Activated CD8-positive, alpha-beta memory T cell treated with anti-CD3 and anti-CD28 coated beads, Interleukin-2, amount 50 U/mL, for 24 hours (primary cell): Measurements from ENCODE around the gene SLIT3.
"Not testable (repeated sequence)": the region's sequence is repeated elsewhere in the genome, so short reads cannot be mapped to it uniquely, and the experiment has no call there.

Source experiments
- DNase-seq: peaks from one replicate; pipeline ENCODE4 v3.0.0-alpha.2; 2020; ENCODE audit errors: extremely low read depth

SLIT3 gene

DNA sequence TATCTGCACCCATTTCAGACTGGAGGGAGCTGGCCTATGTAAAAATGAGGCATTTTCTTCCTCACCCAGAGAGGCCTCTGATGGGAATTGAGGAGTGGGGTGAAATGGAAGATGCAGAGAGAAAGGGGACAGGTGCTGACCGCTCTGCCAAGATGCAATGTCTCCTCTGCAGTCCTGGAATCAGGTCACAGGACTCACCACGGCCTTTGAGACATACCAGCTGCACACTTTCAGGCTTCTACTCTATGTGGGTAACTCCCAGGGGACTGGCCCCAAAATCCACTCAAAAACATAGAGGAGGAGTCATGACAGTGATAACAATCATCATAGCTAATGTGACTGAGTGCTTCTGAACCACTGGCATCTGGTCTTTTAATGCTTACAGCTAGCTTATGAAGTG is 558.6 kb downstream of the SLIT3 start:
- not testable (repeated sequence) for DNase-seq

GRCh38 chr5:168740811-168741213 is 560.1 kb downstream of the SLIT3 start:
- DNase-seq: no peak

GRCh38 chr5:168740092-168740800 is 560.7 kb downstream of the SLIT3 start:
- no peak for DNase-seq

DNA sequence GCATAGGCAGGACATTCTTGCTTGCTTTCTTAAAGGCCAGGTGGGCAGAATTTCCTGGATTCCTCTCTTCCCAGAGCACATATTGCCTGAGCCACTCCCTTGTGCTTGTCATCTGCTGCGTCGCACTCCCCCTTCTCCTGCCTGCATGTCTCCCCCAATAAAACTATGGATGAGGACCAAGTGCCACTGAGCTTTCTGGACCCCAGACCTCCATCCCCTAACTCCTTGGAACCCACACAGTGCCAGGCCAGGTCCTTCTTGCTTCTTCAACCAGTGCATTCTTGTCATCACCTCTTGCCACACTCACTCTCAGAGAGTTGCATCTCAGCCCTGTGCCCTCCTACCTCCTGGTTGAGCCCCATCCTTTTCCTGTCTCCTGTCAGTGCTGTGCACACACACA is 563.9 kb downstream of the SLIT3 start:
- no peak for DNase-seq

- no peak for DNase-seq
These were observed 564.6 kb downstream of the SLIT3 start for GRCh38 chr5:168736281-168736831.

DNA sequence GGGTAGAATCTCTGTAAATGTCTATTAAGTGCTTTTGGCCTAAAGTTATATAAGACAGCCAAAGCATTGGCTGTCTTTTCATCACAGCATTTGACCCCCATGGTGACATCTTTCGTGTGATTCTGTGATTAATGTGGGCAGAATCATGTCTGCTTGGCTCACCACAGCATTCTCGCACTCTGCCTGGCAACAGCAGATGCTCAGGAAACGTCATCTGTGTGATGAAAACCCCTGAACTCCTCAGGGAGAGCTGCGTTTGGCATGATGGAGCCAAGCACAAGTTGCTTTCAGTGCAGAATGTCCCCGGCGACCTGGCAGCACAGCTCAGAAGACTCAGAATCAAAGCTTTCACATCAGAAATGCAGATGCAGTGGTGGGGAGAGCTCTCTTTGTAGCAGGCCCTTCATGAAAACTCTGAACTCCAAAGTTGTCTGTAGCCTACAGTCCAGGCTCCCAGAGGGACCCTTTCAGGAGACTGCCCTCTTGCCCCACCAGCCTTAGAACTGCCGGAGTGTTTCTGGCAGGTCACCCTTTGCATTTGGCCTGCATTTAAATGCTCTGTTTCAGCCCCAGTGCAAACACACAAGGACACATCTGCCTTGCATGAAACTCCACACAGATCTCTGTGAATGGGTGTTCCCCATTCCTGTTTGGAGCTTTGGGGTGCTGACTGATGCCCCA is 566.2 kb downstream of the SLIT3 start:
- DNase-seq: no peak

- DNase-seq: no peak
These were observed 566.8 kb downstream of the SLIT3 start for GRCh38 chr5:168734119-168734518.

GRCh38 chr5:168728546-168729211 is 572.3 kb downstream of the SLIT3 start:
- DNase-seq: no peak

- DNase-seq: no peak
These were observed 573.4 kb downstream of the SLIT3 start for GRCh38 chr5:168727547-168727946.

DNA sequence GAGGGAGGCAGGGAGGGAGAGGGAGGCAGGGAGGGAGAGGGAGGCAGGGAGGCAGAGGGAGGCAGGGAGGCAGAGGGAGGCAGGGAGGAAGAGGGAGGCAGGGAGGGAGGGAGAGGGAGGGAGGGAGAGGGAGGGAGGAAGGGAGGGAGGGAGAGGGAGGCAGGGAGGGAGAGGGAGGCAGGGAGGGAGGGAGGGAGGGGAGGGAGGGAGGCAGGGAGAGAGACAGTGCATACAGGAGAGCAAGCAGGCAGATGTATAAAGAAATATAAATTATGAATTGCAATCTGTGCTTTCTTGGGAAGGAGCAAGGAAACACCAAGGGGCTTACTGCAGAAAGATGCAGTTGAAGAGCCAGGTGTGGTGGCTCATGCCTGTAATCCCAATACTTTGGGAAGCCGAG is 574.6 kb downstream of the SLIT3 start:
- no peak for DNase-seq

GRCh38 chr5:168724227-168724626 is 576.7 kb downstream of the SLIT3 start:
- DNase-seq: no peak

GRCh38 chr5:168723037-168723436 is 577.9 kb downstream of the SLIT3 start:
- no peak for DNase-seq

- no peak for DNase-seq
These were observed 579.0 kb downstream of the SLIT3 start for GRCh38 chr5:168721966-168722365.

GRCh38 chr5:168721002-168721753 is 579.8 kb downstream of the SLIT3 start:
- no peak for DNase-seq

- no peak for DNase-seq
These were observed 580.4 kb downstream of the SLIT3 start for GRCh38 chr5:168720575-168720974.

DNA sequence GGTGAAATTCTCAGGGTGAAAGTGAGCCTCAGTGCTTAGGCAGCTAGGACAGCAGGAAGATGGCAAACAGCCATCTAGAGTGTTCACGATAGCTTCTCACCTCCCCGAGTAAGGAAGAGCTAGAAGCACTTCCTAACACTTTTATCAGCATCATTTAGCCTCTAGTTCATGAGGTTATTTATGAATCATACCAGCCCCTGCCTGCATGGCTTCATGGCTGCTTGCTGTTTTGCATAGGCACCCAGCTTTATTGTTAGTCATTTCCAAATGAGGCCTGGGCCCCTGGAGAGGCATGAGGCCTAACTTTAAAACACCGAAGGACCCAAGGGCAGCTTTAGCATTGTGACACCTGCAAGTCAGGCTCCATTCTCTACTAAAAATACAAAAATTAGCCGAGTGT is 586.9 kb downstream of the SLIT3 start:
- DNase-seq: no peak

GRCh38 chr5:168713051-168713450 is 587.9 kb downstream of the SLIT3 start:
- DNase-seq: no peak

- DNase-seq: no peak
These were observed 588.5 kb downstream of the SLIT3 start for GRCh38 chr5:168712280-168712924.

DNA sequence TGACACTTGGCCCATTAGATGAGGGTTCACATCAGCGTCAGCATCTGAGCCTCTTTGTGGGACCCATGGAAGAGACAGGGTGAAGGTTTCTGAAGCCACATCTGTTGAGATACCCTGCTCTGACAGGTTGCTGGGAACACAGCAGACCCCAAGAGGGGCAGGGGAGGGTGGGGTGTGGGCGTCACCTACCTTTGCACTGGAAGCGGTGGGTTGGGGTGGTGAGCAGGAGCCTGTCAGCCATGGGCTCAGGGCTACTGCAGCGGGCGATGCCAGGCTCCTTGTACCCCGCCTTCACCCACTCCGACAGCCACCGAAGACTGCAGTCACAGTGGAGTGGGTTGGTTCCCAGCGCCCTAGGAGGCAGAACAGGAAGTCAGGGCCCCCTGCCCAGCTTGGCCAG is 590.2 kb downstream of the SLIT3 start:
- DNase-seq: no peak

DNA sequence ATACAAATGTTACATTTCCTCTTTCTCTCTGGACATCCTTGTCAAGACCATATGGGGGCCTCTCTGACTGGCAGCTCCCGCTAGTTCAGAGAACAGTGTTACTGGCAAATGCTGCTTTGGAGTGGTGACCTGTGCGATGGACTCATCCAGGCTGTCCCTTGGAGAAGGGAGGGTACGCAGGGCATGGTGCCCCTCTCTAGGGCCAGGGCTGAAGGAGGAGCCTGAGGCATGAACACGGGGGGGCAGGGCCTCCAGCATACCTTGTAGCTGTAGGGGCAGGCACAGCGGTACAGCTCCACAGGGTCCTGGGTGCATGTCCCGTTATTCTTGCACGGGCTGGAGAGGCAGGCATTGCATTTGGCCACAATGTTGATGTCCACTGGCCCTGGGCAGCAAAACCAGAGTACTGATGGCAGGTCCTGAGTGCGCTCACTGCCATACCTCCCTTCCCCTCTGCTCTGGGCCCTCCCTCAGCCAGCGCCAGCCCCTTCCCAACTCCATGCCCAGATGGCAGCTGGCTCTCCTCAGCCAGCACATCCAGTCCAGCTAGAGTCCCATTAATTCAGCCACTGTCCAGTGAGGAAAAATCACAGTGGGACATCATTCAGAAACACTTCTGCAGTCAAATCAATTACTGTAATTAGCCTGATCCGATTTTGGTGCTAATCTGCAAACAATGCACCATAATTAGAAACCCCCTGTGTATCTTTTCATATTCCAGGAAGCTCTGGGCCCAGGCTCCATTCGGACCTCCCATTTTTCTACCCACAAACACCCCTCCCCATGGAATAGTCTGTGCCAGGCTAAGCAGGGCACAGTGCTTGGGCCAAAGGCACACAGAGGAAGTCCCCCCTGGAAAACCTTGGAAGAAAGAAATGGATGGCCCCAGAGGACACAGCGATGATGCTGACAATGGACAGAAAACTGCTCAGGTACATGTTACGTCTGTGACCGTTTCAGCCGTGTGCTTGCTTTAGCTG is 592.9 kb downstream of the SLIT3 start:
- no peak for DNase-seq
